ENCODE data around the gene TTC39B.

GRCh38 chr9:15277400-15278090, 29.5 kb downstream of the TTC39B start:
- TF ChIP-seq CTCF (IDR thresholded peaks at IDR 0.05): peak; percentile 39 to 56 (median 53)
- no peak for TF ChIP-seq POLR2A (IDR thresholded peaks at IDR 0.05)
